ENCODE measurements around the gene MAPK8IP3.

DNA sequence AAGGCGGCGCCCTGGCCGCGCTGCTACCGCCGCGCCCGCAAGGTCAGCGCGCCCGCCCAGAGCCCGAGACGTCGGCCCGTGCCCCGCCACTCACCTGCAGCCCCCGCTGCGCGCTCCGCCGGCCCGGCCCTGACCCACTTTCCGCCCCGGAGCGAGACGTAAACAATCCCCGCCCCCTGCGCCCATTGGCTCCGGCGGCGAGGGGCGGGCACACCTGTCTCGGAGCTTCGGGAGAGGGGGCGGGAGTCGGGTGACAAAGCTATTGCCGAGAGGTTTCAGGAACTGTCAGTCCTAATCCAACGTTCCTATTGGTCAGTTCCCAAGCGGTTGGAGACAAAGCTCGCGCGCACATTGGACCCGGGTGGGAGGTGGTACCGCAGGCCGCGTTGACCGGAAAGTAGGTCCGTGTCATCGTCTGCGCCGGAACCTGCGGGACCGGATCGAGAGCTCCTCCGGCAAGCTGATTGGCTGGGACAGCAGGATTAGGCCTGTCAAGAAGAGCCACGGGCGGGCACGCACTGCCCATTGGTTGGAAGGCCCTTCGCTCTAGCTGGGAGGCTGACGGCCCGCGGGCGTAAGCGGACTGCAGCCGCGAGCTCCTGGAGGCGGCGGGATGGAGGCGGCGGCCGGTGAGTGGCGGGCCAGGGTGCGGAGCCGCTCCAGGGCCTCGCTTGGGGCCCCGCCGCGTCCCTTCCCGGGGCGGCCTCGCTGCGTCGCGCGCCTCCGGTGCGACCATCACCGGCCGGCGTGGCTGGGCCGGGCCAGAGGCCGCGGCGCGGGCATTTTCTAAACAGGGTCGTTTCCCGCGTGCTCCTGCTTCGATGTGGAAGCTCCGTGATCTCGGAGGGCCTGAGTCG lies 76.6 kb downstream of the MAPK8IP3 start, which contains the start of the genes NUBP2 and SPSB3:
- TF ChIP-seq YY1 (IDR thresholded peaks at IDR 0.05; ENCODE audit: insufficient read depth, insufficient read length), result no peak
- no peak for TF ChIP-seq SUZ12 (IDR thresholded peaks at IDR 0.05; ENCODE audit: extremely low read depth, insufficient read depth, insufficient read length)
